SK-N-SH treated with all-trans-retinoic acid at 6 μM for 48 hours (cell line): ENCODE measurements around the gene HMX1.

Source experiments
- ATAC-seq: fragments of 200-7000 bp; cut with Tn5 transposase; 3 replicates; pipeline ENCODE4 v1.9.1; 2020; ENCODE audit warnings: mild to moderate bottlenecking, moderate library complexity
- ARNTL ChIP-seq: fragments of 450-650 bp; formaldehyde crosslinking; IDR thresholded peaks from 2 replicates; pipeline ENCODE4 v1.5.0; 2020; ENCODE audit warnings: low read depth, mild to moderate bottlenecking, moderate library complexity, borderline replicate concordance
- BACH2 ChIP-seq: fragments of 250-450 bp; sonication (Bioruptor Pico); IDR thresholded peaks from 2 replicates; pipeline ENCODE4 v1.9.0; 2021; ENCODE audit warnings: mild to moderate bottlenecking, borderline replicate concordance
- CSDC2 ChIP-seq: fragments of 250-450 bp; sonication (Bioruptor Pico); IDR thresholded peaks from 2 replicates; pipeline ENCODE4 v1.5.0; 2020; ENCODE audit warnings: mild to moderate bottlenecking, moderate library complexity
- ESRRG ChIP-seq: fragments of 250-450 bp; sonication (Bioruptor Pico); IDR thresholded peaks from 2 replicates; pipeline ENCODE4 v1.6.1; 2021; ENCODE audit warnings: mild to moderate bottlenecking
- GLIS3 ChIP-seq: fragments of 250-450 bp; sonication (Bioruptor Pico); IDR thresholded peaks from 2 replicates; pipeline ENCODE4 v1.5.0; 2020; ENCODE audit warnings: mild to moderate bottlenecking, moderate library complexity
- ISL1 ChIP-seq: fragments of 250-450 bp; sonication (Bioruptor Pico); IDR thresholded peaks from 2 replicates; pipeline ENCODE4 v2.1.2; 2022; ENCODE audit warnings: mild to moderate bottlenecking, moderate library complexity
- OSR1 ChIP-seq: fragments of 250-450 bp; sonication (Bioruptor Pico); IDR thresholded peaks from 2 replicates; pipeline ENCODE4 v1.8.0; 2022; ENCODE audit warnings: moderate library complexity, mild to moderate bottlenecking, inconsistent platforms
- PPARA ChIP-seq: fragments of 250-450 bp; sonication (Bioruptor Pico); IDR thresholded peaks from 2 replicates; pipeline ENCODE4 v1.5.0; 2020; ENCODE audit warnings: mild to moderate bottlenecking, borderline replicate concordance
- RARB ChIP-seq: fragments of 250-450 bp; sonication (Bioruptor Pico); IDR thresholded peaks from 2 replicates; pipeline ENCODE4 v1.8.0; 2021; ENCODE audit warnings: mild to moderate bottlenecking, moderate library complexity
- SNAI2 ChIP-seq: fragments of 250-450 bp; sonication (Bioruptor Pico); IDR thresholded peaks from 2 replicates; pipeline ENCODE4 v1.5.0; 2020; ENCODE audit warnings: mild to moderate bottlenecking, moderate library complexity
- TOX ChIP-seq: fragments of 250-450 bp; sonication (Bioruptor Pico); IDR thresholded peaks from 2 replicates; pipeline ENCODE4 v1.8.0; 2021; ENCODE audit warnings: mild to moderate bottlenecking, moderate library complexity, borderline replicate concordance
- ZC3H10 ChIP-seq: fragments of 250-450 bp; sonication (Bioruptor Pico); IDR thresholded peaks from 2 replicates; pipeline ENCODE4 v1.5.1; 2021; ENCODE audit warnings: mild to moderate bottlenecking, moderate library complexity
- ZFP3 ChIP-seq: fragments of 250-450 bp; sonication (Bioruptor Pico); IDR thresholded peaks from 2 replicates; pipeline ENCODE4 v1.5.0; 2020; ENCODE audit warnings: mild to moderate bottlenecking, moderate library complexity
- ZFP30 ChIP-seq: fragments of 450-650 bp; formaldehyde crosslinking; IDR thresholded peaks from 2 replicates; pipeline ENCODE4 v1.5.0; 2022; ENCODE audit warnings: mild to moderate bottlenecking, moderate library complexity
- ZNF8 ChIP-seq: fragments of 450-650 bp; formaldehyde crosslinking; IDR thresholded peaks from 2 replicates; pipeline ENCODE4 v1.5.0; 2020; ENCODE audit warnings: mild to moderate bottlenecking, moderate library complexity
- TF ChIP-seq, protein P1 (sequence below): fragments of 250-450 bp; sonication (Bioruptor Pico); IDR thresholded peaks from 2 replicates; pipeline ENCODE4 v1.8.0; 2021; ENCODE audit warnings: low read depth, mild to moderate bottlenecking, moderate library complexity, borderline replicate concordance
- TF ChIP-seq, protein P2 (sequence below): fragments of 250-450 bp; sonication (Bioruptor Pico); IDR thresholded peaks from 2 replicates; pipeline ENCODE4 v1.5.0; 2020; ENCODE audit warnings: mild to moderate bottlenecking, moderate library complexity
- TF ChIP-seq, protein P3 (sequence below): fragments of 250-450 bp; sonication (Bioruptor Pico); IDR thresholded peaks from 2 replicates; pipeline ENCODE4 v1.5.1; 2021; ENCODE audit warnings: mild to moderate bottlenecking, moderate library complexity
- TF ChIP-seq, protein P4 (sequence below): fragments of 250-450 bp; sonication (Bioruptor Pico); IDR thresholded peaks from 2 replicates; pipeline ENCODE4 v1.8.0; 2020; ENCODE audit warnings: mild to moderate bottlenecking, moderate library complexity, borderline replicate concordance
- TF ChIP-seq, protein P5 (sequence below): fragments of 250-450 bp; sonication (Bioruptor Pico); IDR thresholded peaks from 2 replicates; pipeline ENCODE4 v1.5.1; 2020; ENCODE audit warnings: low read depth, mild to moderate bottlenecking, moderate library complexity

Gene HMX1

DNA sequence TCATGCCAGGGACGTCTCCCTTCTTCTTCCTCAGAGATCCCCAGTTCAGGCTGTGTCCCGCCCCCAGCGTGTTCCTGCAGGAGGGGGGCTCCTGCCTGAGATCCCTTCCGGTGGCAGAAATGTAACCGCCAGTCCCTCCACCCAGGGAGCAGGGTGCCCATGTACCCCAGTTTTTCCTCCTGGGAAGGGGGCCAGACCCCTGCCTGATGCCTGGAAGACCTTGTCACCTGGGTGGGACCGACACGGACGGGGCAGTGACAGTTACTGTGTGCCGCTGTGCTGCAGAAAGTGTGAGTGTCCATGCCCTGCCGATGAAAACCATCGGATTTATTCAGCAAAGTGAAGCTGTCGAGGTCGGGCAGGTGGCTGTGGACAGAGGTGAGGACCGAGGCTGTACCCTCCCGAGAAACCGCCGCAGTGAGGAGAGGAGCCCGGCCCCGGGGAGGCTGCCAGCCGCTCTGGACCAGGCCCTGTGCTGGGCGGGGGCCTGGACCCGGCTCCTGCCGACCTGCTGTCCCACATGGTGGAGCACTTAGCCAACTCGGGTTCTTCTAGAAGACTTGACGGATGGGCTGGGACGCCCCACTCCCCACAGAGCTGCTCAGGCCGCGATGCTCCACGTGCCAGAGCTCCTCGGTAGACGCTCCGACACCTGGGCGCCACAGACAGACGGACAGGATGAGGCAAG lies 36.7 kb upstream of the HMX1 start (continued):
- no peak for TF ChIP-seq CSDC2 (CRISPR knock-in tag)
- no peak for TF ChIP-seq GLIS3
- no peak for TF ChIP-seq OSR1 (CRISPR knock-in tag)
- no peak for TF ChIP-seq ZFP3
- TF ChIP-seq ESRRG (CRISPR knock-in tag), result no peak
- TF ChIP-seq ISL1, result no peak

DNA sequence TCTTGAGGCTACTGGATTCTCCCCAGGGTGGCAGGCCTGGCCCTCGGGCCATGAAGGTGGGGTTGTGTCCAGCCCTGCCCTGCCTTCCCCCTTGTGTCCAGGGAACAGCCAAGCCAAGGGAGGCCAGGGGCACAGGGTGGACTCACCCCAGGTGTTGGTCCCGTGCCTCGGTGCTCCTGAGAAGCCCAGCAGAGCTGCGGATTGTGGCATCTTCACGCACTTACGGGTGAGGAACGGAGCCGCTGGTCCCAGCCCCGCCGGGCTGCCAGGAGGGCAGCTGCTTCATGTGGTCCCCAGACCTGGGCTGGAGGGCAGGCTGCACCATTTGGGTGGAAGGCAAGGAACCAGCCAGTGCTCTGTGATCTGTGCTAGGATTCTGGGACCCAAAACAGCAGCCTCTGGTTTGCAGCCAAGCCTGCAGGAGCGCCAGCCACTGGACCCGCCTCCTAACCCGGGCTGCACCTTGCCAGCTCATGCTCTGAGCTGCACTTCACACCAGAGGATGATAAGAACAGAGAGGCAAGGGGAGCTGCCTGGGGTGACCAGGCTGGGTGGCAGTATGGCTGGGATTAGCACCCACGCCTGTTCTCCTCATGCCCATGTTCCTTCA lies 36.1 kb upstream of the HMX1 start:
- ATAC-seq, result no peak

DNA sequence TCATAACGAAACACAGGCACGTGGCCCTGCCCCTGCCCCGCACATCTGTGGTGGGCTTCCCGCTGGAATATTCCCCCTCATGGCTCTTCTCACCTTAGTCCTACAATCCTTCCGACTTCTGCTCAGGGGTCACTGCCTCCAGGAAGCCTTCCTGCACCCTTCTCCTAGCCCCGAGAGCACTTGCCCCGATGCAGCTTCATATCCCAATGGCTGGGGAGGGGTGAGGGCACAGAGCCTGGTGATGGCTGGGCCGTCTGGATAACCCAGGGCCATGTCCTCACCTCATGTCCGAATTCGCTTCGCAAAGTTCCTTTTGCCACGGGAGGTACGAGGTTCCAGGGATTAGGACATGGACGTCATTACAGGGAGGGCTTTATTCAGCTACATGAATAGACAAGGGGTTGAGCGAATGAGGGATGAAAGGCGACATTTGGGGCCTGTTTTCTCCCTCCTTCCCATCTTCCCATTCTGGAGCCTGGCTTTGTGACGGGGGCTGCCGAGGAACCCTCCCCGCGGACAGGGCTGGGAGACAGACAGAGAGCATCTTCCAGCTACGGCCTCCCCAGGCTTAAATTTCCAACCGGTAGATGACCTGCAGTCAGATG lies 35.5 kb upstream of the HMX1 start:
- ATAC-seq, result no peak
- TF ChIP-seq ZFP30 (CRISPR knock-in tag), result no peak
- TF ChIP-seq ZNF8 (CRISPR knock-in tag), result no peak
- no peak for TF ChIP-seq ZC3H10 (CRISPR knock-in tag)
- TF ChIP-seq, protein P1, sequence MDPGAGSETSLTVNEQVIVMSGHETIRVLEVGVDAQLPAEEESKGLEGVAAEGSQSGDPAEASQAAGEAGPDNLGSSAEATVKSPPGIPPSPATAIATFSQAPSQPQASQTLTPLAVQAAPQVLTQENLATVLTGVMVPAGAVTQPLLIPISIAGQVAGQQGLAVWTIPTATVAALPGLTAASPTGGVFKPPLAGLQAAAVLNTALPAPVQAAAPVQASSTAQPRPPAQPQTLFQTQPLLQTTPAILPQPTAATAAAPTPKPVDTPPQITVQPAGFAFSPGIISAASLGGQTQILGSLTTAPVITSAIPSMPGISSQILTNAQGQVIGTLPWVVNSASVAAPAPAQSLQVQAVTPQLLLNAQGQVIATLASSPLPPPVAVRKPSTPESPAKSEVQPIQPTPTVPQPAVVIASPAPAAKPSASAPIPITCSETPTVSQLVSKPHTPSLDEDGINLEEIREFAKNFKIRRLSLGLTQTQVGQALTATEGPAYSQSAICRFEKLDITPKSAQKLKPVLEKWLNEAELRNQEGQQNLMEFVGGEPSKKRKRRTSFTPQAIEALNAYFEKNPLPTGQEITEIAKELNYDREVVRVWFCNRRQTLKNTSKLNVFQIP (CRISPR knock-in tag), result no peak
- TF ChIP-seq OSR1 (CRISPR knock-in tag), result no peak
- TF ChIP-seq, all 23 proteins: peak for 0

More for the DNA sequence above, 36.1 kb upstream of the HMX1 start:
- TF ChIP-seq RARB (CRISPR knock-in tag) (no peak), ZFP3 (no peak)

DNA sequence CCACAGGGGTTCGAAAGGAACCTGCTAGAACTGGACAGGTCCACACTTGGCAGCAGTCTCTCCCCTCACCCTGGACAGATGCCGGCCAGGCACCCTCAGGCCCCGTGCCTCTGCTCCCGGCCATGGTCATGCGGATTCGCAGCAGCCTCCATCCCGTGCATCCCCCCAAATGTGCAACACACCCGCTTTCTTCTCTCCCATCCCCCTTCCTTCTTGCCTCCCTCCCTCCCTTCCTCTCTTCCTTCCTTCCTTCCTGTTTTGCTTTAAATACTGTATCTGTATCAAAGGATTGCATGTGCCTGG lies 35.0 kb upstream of the HMX1 start:
- TF ChIP-seq ESRRG (CRISPR knock-in tag) (no peak), ZNF8 (CRISPR knock-in tag) (no peak), BACH2 (CRISPR knock-in tag) (no peak), PPARA (CRISPR knock-in tag) (no peak), CSDC2 (CRISPR knock-in tag) (no peak), RARB (CRISPR knock-in tag) (no peak)
- no peak for ATAC-seq

DNA sequence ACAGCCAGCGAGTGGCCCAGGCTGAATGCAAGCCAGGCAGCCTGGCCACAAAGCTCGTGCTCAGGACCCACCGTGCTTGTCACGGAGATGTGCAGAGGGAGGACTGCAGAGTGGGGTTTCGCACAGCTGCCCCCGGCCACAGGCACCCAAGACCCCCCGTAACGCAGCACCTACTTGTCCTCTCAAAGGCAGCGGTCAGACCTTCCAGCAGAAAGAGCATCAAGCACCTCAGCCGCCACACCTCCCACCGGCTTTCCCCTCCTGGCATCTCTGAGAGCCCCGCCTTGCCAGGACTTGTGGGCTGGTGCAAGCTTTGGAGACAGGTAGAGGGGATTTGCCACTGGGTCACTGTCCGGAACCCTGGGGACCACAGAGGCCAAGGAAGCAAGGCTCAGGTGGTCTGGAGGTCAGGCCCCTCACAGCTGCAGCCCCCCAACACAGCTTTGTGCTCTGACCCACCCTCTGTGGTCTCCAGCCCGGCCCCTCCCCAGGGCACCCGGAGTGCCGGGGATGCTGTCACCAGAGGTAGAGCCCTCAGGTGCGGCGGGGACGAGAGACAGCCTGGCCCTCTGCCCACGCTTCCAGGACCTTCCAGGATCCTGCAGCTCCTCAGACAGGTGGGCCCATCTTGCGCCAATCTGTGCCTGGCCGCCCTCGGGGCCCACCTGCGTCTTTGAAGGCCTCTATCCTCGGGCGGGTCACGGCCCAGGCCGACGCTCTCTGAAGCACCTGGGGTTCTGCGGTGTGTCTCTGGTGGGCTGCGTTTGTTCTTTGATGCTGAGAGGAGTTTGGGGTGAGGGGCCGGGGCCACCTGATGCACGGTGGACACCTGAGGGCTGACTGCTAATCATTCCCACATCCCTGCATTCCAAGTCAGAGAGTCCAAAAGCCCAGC lies 34.4 kb upstream of the HMX1 start:
- ATAC-seq, result no peak
- no peak for TF ChIP-seq ZFP30 (CRISPR knock-in tag)
- TF ChIP-seq, protein P2, sequence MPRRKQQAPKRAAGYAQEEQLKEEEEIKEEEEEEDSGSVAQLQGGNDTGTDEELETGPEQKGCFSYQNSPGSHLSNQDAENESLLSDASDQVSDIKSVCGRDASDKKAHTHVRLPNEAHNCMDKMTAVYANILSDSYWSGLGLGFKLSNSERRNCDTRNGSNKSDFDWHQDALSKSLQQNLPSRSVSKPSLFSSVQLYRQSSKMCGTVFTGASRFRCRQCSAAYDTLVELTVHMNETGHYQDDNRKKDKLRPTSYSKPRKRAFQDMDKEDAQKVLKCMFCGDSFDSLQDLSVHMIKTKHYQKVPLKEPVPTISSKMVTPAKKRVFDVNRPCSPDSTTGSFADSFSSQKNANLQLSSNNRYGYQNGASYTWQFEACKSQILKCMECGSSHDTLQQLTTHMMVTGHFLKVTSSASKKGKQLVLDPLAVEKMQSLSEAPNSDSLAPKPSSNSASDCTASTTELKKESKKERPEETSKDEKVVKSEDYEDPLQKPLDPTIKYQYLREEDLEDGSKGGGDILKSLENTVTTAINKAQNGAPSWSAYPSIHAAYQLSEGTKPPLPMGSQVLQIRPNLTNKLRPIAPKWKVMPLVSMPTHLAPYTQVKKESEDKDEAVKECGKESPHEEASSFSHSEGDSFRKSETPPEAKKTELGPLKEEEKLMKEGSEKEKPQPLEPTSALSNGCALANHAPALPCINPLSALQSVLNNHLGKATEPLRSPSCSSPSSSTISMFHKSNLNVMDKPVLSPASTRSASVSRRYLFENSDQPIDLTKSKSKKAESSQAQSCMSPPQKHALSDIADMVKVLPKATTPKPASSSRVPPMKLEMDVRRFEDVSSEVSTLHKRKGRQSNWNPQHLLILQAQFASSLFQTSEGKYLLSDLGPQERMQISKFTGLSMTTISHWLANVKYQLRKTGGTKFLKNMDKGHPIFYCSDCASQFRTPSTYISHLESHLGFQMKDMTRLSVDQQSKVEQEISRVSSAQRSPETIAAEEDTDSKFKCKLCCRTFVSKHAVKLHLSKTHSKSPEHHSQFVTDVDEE (CRISPR knock-in tag), result no peak
- TF ChIP-seq, protein P3, sequence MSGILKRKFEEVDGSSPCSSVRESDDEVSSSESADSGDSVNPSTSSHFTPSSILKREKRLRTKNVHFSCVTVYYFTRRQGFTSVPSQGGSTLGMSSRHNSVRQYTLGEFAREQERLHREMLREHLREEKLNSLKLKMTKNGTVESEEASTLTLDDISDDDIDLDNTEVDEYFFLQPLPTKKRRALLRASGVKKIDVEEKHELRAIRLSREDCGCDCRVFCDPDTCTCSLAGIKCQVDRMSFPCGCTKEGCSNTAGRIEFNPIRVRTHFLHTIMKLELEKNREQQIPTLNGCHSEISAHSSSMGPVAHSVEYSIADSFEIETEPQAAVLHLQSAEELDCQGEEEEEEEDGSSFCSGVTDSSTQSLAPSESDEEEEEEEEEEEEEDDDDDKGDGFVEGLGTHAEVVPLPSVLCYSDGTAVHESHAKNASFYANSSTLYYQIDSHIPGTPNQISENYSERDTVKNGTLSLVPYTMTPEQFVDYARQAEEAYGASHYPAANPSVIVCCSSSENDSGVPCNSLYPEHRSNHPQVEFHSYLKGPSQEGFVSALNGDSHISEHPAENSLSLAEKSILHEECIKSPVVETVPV (CRISPR knock-in tag), result no peak
- TF ChIP-seq TOX, result no peak
- no peak for TF ChIP-seq RARB (CRISPR knock-in tag)
- TF ChIP-seq, protein P4, sequence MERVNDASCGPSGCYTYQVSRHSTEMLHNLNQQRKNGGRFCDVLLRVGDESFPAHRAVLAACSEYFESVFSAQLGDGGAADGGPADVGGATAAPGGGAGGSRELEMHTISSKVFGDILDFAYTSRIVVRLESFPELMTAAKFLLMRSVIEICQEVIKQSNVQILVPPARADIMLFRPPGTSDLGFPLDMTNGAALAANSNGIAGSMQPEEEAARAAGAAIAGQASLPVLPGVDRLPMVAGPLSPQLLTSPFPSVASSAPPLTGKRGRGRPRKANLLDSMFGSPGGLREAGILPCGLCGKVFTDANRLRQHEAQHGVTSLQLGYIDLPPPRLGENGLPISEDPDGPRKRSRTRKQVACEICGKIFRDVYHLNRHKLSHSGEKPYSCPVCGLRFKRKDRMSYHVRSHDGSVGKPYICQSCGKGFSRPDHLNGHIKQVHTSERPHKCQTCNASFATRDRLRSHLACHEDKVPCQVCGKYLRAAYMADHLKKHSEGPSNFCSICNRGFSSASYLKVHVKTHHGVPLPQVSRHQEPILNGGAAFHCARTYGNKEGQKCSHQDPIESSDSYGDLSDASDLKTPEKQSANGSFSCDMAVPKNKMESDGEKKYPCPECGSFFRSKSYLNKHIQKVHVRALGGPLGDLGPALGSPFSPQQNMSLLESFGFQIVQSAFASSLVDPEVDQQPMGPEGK (CRISPR knock-in tag), result no peak
- TF ChIP-seq BACH2 (CRISPR knock-in tag), result no peak
- TF ChIP-seq, protein P5, sequence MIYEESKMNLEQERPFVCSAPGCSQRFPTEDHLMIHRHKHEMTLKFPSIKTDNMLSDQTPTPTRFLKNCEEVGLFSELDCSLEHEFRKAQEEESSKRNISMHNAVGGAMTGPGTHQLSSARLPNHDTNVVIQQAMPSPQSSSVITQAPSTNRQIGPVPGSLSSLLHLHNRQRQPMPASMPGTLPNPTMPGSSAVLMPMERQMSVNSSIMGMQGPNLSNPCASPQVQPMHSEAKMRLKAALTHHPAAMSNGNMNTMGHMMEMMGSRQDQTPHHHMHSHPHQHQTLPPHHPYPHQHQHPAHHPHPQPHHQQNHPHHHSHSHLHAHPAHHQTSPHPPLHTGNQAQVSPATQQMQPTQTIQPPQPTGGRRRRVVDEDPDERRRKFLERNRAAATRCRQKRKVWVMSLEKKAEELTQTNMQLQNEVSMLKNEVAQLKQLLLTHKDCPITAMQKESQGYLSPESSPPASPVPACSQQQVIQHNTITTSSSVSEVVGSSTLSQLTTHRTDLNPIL, result no peak
- TF ChIP-seq CSDC2 (CRISPR knock-in tag), result no peak
- no peak for TF ChIP-seq ARNTL (CRISPR knock-in tag)
- TF ChIP-seq GLIS3, result no peak
- no peak for TF ChIP-seq SNAI2 (CRISPR knock-in tag)
- TF ChIP-seq, protein P1 (CRISPR knock-in tag), result no peak
- no peak for TF ChIP-seq ZFP3
- no peak for TF ChIP-seq ISL1
- no peak for TF ChIP-seq PPARA (CRISPR knock-in tag)
